Measurements from ENCODE around the gene PAX7. TPM values are rescaled to one million over a fixed set of nuclear protein-coding genes. Genes with fewer than 3 reads are reported as not detected.
"Not testable (repeated sequence)": the region's sequence is repeated elsewhere in the genome, so short reads cannot be mapped to it uniquely, and the experiment has no call there.

The PAX7 gene
- total RNA-seq, 1 experiment from 2014 or later: 0.97 TPM

DNA sequence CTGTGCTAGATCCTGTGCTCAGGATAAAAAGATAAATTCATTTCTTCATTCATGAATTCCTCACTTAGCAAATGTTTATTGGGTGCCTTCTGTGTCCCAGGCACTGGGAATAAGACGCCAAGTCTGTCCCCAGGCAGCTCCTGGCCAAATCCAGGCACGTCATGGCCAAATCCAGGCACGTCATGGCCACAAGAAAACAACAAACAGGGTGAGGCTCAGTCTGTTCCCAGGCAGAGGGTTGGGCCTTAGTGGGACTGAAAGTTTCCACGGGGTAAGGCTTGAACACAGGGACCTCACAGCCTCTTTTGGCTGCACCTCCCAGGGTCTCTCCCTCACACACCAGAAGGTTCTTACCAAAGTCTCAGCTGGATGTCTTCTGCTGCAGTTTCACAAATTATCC, 95.7 kb downstream of the PAX7 start:
- no peak for DNase-seq (ENCODE audit: low read depth)

DNA sequence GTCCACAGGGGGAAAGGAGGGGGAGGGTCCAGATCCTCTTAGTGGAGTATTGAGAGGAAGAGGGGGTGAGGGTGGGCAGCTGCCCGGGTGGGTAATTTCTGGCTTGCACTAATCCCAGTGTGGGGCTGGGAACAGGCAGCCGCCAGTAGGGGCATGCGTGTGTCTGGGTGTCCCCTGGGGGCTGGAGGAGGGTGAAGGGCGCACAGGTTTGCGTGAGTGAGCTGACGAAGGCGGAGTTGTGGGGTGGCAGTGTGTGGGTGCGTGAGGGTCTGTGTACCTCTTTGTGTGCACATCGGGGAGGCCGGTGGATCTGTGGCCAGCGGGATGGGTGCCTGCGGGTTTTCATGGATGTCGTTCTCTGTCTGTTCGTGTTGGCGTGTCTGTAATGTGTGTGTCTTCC, 97.3 kb downstream of the PAX7 start:
- no peak for DNase-seq (ENCODE audit: low read depth)

DNA sequence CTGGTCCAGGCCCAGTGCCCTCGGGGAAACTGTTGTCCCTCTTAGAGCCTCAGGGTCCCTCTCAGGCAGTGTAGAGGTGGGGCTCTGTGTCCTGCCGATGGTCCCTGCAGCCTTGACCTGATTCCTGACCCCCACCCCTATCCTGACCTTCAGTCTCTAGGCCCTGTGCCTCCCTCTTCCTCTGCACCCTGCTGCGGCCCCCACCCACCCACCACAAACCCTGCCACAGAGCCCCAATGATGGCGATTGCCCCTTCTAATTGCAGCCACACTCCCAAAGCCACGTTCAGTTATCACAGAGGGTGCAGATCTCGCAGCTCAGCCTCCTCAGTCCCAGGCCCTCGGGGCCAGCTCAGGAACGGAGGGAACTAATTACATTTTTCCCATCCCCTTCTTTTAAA, 99.7 kb downstream of the PAX7 start:
- no peak for DNase-seq (ENCODE audit: low read depth)

DNA sequence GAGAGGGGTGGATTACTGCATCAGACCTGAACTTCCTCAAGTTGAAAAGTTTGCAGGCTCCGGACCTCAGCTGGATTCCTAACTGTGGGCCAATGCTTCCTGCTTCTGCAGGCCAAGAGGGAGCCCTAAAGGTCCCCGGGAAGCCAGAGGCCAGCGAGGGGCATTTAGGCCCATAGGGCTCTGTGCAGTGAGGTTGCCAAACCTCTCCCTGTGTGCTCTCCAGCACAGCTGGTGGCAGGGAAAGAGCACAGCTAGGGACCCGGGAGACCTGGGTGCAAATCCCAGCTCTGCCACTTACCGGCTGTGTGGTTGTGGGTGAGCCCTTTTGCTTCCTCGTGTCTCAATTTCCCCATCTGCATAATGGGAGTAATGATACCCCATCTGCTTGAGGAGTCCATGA, 100.5 kb downstream of the PAX7 start:
- DNase-seq (ENCODE audit: low read depth): no peak

DNA sequence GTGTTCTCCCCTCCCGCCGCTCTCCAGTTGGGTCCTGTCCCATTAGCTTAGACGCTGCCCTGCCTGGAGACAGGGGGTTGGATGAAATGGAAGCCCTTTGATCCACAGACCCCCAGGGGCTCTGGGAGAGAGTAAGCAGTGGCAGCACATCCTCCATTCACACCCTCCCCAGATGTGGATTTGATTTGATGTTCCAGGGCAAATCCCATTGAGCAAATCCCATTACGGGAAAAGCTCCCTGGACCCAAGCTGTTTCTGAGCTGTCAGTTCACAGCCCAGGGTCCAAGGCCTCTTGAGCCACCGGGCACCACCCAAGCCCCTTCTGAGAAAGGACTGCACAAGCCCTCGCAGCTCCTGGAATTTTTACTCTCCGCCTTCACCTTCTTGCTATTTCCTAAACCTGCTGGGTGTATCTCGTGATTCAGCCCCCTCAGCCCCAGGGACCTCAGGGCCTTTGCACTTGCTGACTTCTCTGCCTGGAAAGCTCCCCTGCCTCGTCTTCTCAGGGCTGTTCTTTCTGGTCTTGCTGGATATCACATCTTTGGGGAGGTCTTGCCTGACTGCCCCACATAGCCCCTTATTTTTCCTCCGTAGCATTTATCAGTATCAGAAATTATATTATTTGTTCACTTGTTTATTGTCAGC, 101.1 kb downstream of the PAX7 start:
- DNase-seq (ENCODE audit: low read depth): no peak

DNA sequence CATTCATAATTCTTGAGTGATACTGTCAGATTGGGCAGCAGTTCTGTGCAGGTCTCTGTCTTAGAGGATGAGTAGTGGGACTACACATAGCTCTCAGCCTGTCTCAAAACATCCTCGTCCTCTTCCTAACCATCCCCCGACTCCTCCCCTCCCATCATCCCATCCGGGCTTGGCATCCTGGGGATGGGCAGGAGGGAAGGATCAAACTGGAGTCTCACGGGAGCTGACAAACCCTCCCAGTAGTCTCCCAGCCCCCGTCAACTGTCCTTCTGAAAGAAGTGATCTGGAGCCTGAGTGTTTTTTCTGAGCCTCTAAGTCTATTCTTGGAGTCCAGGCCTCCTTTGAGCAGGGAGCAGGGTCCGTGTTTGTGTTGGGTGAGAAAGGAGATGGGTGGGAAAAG, 102.0 kb downstream of the PAX7 start:
- no peak for DNase-seq (ENCODE audit: low read depth)

DNA sequence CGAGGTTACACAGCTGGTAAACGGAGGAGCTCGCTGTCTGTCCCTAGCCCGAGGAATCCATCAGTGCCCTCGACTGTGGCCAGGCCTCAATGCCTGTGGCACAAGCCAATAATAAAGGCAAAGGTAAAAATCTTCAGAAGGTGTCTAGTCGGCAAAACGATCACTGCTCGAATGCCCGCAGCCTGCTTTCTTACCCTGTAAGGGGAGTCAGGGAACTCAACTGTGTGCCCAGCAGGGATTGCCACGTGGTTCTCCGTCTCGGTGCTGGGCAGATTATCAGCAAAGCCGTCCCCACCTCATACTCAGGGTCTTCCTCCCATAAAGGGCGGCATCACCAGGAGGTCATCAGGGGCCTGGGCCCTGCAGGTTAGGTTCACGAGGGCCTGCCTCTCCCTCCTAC, 103.4 kb downstream of the PAX7 start:
- no peak for DNase-seq (ENCODE audit: low read depth)

DNA sequence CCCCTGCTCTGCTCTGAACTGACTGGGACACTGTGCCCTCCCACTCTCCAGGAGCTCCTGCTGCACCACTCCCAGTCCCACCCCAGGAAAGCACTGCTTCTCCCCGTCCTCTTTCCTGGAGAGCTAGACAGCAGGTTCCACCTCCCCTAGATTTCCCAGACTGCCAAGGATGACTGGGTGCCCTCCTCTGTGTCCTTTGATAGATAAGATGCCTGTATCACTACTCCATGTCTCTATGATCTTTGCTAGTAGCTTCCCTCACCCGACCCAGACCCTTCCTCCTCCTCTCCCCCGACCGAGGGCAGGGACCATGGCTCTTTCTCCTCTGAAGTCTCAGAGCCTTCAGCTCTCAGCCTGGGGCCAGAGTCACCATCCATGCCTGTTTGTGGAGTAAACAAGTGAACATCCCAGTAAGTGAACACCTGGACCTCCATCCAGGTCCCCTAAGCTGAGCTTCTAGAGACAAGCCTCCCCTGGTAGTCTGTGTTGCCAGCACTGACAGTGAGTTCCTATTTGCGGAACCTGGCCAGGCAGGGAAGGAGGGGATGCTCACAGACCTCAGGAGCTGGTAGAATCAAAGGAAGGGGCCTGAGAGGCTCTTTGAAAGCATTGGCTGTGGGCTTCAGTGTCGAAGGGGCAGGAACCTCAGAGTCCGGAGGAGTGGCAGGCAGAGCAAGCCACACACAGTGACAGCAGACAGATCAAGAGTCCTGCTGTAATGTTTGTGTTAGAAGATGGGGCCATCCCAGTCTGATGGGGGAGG, 104.0 kb downstream of the PAX7 start:
- DNase-seq (ENCODE audit: low read depth): no peak

DNA sequence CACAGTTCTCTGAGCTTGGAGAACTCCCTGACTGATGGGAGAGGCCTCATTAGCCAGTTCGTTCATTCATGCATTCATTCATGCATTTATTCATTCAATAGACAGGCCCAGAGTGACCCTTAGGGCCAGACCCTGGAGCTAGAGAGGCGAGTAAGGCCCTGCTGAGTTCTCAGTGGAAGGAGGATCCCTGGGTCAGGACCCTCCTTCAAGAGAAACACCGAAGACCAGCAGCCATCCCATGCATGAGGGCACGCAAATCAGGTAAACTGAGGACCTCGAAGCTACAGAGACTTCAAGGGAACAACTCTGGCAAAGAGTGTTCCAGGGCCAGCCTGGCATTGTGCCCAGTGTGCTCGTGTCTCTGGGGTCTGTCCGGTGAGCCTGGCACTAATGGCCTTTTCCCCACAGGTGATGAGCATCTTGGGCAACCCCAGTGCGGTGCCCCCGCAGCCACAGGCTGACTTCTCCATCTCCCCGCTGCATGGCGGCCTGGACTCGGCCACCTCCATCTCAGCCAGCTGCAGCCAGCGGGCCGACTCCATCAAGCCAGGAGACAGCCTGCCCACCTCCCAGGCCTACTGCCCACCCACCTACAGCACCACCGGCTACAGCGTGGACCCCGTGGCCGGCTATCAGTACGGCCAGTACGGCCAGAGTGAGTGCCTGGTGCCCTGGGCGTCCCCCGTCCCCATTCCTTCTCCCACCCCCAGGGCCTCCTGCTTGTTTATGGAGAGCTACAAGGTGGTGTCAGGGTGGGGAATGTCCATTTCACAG, 104.8 kb downstream of the PAX7 start:
- DNase-seq (ENCODE audit: low read depth): no peak

DNA sequence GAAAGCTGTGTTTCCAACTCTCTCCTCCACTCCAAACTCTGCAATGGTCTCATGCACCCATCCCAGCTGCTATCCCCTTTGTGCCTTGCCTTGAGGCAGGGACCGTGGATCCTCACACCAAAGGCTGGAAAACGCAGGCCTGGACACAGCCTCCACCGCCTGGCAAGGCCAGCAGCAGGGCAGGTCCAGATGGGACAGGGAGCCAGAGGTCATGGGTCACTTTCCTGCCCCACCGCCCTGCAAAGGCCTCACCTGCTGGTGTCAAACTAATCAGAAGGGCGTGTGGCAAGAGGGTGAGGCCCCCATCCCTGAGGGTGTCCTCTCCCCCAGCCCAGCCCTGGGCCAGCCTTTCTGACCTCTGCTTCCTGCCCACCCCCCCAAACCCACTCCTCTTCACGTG, 106.3 kb downstream of the PAX7 start:
- no peak for DNase-seq (ENCODE audit: low read depth)

DNA sequence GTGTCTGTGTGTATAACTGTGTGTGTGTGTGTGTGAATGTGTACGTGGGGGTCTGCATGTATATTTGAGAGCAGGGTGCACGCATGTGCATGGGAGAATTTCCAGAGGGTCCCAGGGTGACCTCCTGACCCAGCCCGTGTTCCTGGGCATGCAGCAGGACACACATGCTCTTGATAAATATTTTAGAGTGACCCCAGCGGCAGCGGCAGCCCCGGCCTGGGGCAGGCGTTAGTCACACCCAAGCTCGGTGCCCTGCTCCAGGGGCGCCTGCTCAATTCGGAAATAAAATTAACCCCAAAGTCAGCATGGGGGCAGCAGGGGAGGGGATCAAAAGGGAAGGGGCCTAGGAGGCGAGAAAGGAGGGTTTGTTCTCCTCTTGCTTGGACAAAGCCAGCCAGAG, 107.5 kb downstream of the PAX7 start:
- no peak for DNase-seq (ENCODE audit: low read depth)

DNA sequence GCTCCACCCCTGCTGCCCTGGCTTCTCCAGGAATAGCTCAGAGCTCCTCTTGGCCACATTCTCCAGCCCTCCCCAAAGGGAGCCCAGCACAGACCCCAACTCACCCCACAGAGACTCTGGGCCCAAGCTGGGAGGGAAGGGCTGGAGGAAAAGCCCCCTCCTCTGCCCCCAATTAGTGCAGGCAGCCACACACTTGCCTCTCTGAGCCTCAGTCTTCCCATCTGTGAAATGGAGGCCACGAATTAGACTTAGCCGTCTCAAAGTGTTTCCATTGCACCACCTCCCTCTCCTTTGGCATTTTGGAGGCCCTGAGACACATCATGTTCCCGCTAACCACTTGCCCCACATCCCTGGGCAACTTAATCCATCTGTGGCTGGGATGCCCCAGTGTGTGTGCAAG, 108.0 kb downstream of the PAX7 start:
- no peak for DNase-seq (ENCODE audit: low read depth)

DNA sequence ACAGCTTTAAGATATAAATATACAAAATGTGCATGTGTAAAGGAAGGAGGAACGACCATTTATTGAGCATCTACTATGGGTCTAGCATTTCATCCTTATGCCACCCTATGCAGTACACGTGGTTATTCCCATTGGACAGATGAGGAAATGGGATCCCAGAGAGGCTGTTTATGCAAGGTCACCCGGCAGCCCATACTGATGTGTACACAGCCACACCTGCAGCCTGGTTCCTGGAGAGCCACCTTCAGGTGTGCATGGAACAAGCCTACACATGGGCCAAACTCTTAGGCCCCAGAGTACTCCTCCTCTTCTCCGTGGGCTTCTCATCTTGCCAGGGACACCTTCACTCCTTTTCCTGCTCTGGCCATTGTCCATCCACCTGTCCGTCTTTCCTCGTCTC, 108.8 kb downstream of the PAX7 start:
- DNase-seq (ENCODE audit: low read depth): no peak

DNA sequence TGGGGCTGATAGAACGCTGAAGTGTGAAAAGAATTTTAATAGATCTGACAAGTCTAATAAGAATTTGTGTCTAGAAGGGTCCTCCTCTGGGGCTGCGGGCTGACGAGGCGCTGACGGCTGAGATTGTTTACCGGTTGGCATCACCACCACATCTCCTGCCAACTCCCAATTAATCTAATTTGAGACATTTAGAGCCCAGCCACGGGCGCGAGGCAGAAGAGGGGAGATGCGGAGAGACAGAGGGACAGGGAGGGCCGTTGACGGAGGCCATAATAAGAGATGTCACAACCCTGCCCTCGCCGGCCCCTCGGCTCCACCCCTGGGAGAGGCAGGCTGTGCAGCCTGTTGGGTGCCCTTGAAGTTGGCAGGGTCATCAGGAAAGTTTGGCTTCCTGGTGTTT, 109.3 kb downstream of the PAX7 start:
- no peak for DNase-seq (ENCODE audit: low read depth)

DNA sequence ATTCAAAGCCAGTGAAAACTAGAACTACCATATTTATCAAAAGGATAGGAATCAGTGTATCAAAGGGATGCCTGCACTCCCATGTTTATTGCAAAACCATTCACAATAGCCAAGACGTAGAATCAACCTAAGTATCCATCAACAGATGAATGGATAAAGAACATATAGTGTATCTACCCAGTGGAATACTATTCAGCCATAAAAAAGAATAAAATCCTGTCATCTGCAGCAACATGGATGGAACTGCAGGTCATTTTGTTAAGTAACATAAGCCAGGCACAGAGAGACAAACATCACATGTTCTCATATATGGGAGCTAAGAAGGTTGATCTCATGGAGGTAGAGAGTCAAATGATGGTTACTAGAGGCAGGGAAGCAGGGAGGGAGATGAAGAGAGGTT, 110.0 kb downstream of the PAX7 start:
- DNase-seq (ENCODE audit: low read depth): no peak

DNA sequence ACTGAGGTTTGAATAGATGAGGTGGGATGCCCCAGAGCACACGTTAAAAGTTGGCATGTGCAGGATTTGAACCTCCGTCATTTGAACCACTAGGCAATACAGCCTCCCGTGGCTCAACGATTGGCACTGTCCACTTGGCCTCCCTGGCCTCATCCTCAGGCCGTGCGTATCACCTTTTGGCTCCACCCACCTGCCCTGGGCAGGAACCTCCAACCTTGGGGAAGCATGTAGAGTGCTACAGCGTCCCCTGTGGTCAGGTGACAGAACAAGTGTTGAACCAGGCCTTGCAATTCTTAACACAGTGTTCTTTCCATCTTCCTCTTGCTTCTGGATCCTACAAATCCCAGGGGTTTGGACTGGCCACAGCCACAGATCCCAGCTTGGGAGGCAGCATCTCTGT, 112.6 kb downstream of the PAX7 start:
- no peak for DNase-seq (ENCODE audit: low read depth)

DNA sequence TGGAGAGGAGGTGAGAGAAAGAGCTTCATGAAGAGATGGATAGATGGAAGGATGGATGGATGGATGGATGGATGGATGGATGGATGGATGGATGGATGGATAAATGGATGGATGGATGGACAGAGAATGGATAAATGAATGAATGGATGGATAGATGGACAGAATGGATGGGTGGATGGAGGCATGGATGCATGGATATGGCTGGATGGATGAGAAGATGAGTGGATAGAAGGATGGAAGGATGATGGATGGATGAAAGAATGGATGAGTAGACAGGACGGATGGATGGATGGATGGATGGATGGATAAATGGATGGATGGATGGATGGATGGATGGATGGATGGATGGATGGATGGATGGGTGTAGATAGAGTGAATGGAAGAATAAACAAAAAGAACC, 113.7 kb downstream of the PAX7 start:
- DNase-seq (ENCODE audit: low read depth): not testable (repeated sequence)

DNA sequence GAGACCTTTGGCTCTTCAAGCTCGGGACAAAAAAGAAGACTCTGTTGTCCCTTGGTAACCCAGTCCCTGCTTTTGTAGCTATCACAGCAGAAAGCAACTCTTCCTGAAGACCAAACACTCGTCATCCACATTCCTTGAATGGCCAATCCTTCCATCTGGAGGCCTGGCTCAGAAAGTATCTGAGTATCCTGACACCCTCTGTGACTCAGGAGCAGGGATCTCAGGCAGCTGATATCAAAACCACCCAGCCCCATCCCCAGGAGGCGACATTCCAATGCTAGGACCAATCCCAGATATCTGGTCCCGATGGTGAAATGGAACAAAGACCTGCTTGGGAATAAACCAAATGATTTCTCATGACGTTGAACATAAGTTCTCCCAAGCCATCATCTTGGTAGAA, 116.3 kb downstream of the PAX7 start:
- DNase-seq (ENCODE audit: low read depth): no peak

DNA sequence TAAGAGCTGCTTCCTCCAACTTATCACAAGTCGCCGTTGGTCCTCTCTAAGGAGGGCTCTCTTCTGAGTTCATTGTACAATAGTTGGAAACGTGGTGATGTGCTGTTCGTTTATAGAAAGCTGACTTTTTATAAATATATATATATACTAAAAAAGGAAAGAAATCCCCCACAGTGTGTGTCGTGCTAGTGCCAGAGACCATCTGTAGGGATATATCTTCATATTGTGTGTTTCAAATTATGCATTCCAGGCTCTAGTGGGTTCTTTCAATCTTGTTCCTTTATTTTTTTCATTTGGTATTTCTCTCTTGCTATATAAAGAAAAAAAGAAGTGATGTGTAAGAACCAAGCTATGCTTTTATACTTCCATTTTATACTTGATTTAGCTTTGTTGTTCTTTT, 117.0 kb downstream of the PAX7 start:
- no peak for DNase-seq (ENCODE audit: low read depth)

DNA sequence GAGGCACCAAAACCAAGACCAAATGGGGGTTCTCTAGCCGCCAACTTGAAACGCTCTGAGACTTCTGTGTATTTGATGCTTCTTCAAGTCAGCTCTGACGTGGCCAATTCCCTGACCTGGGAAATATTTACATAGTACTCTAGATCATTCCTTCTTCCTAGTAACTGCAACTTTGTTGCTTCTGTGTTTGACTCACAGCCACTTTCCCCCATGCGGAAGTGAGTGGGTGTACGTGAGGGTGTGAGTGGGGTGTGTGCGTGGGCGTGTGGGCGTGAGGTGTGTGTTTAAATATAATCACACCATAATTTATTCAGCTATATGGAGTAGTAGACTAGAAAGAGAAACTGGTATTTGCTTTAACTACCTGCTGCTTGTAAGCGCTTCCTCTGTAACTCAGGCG, 117.8 kb downstream of the PAX7 start:
- DNase-seq (ENCODE audit: low read depth): no peak

DNA sequence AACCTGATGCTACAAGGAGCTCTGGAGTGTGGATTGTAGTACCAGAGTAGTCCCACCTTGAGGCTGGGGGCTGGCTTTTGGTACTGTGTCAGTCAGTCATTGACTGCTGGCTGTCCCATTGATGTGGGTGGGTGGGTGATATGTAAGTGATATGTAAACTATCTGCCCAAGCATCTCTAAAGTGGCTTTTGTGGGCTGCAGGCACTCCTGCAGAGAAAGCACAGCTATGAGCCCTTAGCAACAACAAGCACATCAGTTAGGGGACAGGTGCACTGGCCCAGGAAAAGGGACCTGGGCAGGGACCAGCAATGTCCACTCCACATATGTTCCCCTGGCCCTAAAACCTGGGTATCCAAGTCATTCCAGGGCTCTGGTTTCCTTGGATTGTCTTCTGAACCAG, 118.9 kb downstream of the PAX7 start:
- no peak for DNase-seq (ENCODE audit: low read depth)

DNA sequence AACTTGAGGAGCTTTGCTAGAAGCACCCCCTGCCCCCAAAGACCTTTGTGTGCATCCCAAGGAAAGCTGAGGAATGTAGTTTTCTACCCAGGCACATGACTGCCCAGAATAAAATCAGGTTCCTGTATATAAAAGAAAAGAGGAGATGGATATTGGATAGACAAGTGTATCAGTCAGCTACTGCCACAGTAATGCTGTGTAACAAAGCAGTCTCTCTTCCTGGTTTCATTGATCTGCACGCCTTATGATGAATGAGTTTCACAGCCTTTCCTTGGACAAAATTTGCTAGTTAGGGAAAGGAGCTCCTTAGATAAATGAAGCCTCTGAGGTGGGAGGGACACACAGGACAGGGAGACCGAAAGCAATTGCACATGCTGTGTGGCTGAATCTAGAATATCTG, 120.0 kb downstream of the PAX7 start:
- no peak for DNase-seq (ENCODE audit: low read depth)

DNA sequence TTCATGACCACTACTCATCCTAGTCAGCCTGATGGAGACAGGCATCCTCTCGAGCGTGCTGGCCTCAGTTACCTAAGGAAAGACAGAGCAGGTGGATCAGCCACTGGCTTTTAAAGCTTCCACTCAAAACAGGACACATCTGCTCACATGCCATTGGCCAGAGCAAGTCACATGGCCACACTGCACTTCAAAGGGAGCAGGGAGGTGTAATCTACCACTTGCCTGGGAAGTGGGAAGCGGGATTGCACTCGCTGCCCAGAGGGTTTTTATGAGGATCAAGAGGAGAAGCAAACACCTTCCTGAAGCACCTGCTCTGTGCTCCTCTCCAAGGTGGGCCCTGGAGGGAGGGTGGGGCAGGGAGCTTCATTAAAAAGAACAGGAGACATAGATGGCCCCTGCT, 120.8 kb downstream of the PAX7 start:
- no peak for DNase-seq (ENCODE audit: low read depth)

Data from Daoy (cell line).